HTR-8/SVneo (cell line): Measurements from ENCODE around the gene LRRC32.
"Not testable (repeated sequence)": the region's sequence is repeated elsewhere in the genome, so short reads cannot be mapped to it uniquely, and the experiment has no call there.

Experiments used
- DNase-seq: peaks from one replicate; pipeline ENCODE4 v3.0.0; 2011; ENCODE audit warnings: low spot score, mixed read lengths; ENCODE audit not compliant: insufficient read length
- FAIRE-seq: peaks from 2 replicates; lab custom pipeline; 2011; peaks lifted over from hg19 to GRCh38; lab: Jason Lieb, UNC

Gene LRRC32

DNA sequence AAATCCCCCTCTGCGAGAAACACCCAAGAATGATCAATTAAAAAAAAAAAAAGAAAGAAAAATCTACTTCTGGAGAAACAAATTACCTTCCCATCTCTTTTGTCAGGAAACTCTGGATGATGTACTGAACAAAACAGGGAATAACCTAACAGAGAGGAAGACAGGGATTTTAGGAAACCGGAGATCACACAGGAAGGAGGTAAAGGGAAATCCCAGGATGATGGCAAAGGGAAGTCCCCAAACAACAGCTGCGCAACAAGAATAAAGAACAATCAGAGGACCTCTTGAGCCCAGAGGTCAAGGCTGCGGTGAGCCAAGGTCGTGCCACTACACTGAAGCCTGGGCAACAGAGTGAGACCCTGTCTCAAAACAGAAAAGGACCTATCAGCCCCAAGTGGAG lies 50.7 kb downstream of the LRRC32 start:
- not testable (repeated sequence) for DNase-seq, FAIRE-seq

DNA sequence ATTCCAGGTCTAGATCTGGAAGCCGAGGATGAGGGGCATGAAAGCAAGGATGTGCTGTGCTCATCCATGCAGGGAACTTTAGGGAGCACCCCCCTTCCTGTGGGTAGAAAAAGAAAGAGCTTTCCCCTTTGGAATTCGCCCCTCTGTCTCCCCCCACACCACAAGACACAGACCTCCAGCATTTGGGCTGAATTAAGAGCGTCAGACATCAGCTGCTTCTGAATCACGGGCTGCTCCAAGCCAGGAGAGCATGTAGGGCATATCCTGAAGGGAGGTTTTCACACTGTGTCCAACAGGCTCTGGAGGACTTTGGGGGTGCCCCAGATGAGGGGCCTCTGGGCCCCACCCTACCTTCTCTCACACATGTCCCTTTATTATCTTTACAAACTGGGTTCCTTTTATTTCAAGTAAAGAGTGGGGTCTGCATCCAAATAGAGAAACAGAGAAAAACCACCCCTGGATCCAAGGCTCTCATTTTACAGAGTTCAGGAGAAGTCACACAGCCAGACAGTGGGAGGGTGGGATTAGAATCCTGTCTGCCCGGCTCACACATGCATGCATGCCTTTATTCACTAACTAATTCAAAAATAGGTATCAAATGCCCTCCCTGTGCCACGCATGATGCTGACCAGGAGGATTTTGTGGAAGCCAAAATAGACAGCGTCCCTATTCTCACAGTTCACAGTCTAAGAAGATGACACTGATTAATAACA lies 52.8 kb downstream of the LRRC32 start:
- DNase-seq (no peak), FAIRE-seq (no peak)

DNA sequence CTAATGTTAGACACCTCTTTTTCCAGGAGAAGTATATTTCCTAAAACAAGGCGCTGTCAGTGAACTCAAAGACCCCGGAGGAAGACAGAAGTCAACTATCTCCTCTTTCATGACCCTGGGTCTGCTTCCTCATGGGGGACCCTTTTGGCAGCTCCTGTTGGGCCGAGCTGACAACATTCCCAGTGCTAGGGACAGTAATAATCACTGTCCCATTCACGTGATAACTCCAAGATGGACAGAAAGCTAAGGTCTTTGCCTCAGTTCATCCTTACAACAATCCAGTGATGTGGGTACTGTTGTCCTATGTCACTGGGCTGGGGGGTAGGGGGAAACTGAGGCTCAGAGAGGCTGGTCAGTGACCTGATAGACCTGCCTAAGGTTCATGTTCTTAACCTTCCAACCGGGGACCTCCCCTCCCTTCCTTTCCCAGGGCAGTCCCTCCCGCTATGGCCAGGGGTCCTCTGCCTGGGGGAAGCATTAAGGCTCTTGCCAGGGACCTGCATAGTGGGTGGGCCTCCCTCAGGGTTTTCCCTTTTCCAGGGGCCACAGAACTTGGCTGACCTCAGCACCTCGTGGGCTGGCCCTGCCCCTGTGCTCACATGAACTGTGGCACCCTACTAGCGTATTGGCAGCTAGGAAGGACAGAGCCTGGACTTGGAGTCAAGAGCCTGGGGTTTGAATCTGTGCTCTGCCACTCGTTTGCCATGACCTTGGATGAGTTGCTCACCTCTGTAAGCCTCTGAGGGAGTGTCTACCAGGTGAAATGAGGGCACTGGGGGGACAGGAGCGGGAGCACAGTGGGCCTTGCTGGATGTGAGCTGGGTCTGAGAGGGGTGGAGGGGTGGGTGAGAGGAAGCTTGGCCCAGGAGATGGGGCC lies 53.6 kb downstream of the LRRC32 start:
- no peak for DNase-seq
- peak; percentile 33 for FAIRE-seq

DNA sequence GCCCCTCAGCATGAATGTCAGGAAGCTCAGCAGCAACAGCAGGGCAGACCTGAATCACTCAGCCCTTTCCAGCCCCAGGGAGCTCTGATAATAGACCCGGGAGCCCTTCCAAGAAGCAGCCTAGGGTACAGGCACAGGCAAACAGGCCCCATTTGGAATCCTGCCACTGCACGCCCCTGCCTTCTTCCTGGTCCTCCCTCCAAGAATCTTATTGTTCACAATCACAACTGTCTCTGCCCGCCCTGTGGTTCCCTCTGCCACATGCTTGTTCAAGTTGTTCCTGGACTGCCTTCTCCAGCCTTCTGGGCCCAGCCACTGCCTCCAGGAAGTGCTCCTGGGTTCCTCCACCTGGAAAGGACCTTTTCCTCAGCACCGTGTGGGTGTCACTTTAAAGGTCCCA lies 54.6 kb downstream of the LRRC32 start:
- FAIRE-seq (no peak), DNase-seq (no peak)

DNA sequence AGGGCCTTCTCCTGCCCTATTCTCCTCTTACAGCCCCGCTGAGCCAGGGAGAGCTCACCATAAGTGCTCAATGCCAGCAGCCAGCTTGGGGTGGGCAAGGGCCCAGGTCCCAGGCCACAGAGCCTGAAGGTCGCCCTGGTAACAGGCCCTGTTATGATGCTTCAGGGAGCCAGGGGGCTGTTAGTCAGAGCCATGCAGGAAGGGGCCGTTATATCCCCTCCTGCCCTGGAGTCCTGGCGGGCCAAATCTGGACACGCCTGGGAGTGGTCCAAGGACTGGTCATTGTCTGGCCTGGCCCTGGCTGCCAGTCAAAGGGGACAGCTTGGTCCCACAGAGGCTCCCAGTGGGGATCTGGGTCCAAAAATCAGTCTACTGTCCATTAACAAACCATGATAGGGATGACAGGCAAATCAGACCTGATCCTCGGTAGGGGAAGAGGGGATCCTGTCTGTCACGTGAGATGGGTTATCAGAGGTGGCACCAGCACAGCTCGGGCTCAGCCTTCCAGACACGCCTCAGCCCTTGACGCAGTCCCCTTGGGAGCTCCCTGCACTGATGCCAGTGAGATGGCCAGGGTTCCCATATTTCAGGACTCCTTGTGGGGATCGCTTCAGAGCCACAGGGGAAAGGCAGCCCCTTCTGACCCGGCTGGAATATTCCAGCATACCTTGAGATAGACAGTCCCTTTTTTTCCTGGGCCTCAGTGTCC lies 55.9 kb downstream of the LRRC32 start:
- no peak for FAIRE-seq

DNA sequence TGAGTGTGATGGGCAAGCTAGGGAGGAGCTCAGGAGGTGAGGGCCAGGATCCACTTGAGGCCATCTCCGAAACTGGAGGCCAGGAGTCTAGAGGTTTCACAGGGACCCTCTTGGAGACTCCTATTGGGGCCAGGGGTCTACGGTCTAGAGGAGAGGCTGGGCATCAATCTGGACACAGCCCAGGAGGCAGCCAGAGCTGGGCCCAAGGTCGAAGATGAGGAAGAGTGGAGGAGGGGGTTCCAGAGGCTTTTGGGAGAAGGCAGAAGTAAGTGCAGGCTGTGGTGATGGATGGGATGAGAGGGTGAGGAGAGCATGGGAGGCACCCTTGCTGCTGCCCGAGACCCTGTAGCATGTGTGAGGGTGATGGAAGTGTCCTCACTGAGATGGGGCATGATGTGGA lies 56.6 kb downstream of the LRRC32 start:
- no peak for DNase-seq
- FAIRE-seq = no peak

More for the DNA sequence above, 55.9 kb downstream of the LRRC32 start:
- DNase-seq = no peak

DNA sequence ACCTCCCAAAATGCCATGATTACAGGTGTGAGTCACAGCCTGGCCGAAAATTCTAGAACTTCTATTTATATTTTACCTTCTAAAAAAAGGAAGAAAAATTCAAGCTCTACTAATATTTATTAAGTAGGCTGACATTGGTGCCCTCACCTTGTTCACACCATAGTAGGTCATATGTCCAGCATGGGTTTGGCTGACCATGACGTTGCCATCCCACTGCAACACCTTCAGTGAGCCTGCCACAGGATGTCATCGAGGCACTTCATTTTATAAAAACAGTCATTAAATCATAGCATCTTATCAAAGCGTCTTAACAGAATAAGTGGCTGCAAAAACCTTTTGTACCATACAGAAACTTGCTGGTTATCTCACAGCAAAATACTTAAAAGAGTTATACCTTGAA lies 58.3 kb downstream of the LRRC32 start:
- no peak for DNase-seq
- FAIRE-seq = no peak

DNA sequence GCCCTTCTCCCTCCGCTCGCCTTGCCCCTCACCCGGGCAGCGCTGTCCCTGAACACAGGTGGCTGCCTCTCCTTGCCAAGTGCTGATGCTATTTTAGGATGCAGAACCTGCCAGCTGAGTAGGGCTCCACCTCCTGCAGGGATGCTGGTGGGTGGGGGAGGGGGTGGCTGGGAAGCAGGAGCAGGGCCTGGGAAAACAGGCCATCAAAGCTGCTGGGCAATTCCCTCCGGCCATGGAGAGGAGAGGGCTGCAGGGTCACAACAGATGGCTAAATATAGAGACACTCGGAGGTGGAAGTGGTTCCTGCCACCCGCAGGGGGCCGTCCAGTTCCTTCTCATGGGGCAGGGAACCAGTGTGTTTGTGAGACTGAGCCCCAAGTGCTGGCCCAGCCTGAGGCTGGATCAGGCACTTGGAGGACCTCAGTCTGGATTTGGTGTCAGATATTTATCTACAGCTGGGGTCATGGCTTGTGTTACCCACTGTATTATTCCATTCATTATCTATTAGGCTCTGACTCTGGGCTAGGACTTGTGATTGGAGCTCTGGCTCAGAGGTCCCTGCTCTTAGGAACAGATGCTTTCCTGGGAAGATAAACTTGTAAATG lies 59.6 kb downstream of the LRRC32 start:
- FAIRE-seq = no peak
- DNase-seq = no peak

DNA sequence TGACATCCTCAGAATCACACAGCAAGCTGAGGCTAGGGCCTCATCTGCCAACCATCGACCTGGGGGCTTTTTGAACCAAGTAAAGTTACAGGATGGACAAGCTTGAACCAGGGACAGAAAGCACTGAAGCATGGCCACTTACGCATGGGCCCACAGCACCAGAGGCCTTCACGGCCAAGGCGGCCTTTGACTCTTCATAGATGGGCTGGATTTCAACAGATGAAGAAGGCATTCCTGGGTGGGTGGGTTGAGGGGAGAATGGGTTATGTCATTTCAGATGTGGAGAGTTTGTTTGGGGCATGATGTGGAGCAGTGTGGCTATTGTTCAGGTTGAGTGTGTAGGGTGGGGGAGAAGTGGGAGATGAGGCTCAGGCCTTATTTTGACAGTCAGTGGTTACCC lies 60.2 kb downstream of the LRRC32 start:
- FAIRE-seq (peak; percentile 16), DNase-seq (no peak)

DNA sequence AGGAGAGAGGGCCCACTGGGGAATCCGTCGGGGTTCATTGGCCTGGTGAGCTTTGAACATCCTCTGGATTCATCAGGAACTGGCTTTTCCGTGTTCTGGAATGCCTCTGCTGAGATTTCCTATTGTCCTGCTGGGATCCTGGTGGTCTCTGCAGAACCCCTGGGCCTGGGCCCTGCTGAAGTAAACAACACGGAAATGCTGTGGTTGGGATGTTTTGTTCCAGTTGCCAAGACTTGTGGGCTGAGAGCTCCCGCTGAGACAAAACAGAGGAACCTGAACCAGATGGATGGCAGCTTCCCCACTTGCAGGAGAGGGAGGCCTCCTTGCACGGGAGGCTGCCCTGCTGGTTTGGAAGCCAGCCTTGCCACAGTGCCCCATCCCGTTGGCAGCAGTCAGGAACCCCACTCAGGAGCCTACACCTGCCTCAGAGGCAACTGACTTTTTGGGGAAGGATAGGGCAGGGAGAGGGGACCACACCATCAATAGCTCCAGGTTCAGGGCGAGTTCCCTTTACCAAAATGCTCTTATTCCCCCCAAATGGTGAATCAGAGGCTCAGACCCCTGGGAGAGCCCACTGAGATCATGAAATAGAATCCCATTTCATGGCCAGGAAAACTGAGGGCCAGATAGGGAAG lies 60.7 kb downstream of the LRRC32 start:
- DNase-seq (no peak), FAIRE-seq (no peak)

DNA sequence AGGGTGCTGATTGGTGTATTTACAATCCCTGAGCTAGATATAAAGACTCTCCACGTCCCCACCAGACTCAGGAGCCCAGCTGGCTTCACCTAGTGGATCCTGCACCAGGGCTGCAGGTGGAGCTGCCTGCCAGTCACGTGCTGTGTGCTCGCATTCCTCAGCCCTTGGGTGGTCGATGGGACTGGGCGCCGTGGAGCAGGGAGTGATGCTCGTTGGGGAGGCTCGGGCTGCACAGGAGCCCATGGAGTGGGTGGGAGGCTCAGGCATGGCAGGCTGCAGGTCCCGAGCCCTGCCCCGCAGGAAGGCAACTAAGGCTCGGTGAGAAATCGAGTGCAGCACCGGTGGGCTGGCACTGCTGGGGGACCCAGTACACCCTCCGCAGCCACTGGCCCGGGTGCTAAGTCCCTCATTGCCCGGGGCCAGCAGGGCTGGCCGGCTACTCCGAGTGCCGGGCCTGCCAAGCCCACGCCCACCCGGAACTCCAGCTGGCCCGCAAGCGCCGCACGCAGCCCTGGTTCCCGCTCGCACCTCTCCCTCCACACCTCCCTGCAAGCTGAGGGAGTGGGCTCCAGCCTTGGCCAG lies 61.6 kb downstream of the LRRC32 start:
- not testable (repeated sequence) for DNase-seq, FAIRE-seq

DNA sequence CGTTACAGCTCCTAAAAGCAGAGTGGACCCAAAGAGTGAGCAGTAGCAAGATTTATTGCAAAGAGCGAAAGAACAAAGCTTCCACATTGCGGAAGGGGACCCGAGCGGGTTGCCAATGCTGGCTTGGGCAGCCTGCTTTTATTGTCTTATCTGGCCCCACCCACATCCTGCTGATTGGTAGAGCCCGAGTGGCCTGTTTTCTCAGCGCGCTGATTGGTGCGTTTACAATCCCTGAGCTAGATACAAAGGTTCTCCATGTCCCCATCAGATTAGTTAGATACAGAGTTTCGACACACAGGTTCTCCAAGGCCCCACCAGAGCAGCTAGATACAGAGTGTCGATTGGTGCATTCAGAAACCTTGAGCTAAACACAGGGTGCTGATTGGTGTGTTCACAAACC lies 62.3 kb downstream of the LRRC32 start:
- DNase-seq, FAIRE-seq: not testable (repeated sequence)
